CD4-positive, alpha-beta T cell treated with Interferon gamma for 1 hour (primary cell): ENCODE measurements around the gene ABLIM1.

Experiments used
- DNase-seq: peaks from one replicate; pipeline ENCODE4 v3.0.0-alpha.2; 2020

Gene ABLIM1

GRCh38 chr10:114645706-114646105 is 12.4 kb downstream of the ABLIM1 start:
- no peak for DNase-seq

DNA sequence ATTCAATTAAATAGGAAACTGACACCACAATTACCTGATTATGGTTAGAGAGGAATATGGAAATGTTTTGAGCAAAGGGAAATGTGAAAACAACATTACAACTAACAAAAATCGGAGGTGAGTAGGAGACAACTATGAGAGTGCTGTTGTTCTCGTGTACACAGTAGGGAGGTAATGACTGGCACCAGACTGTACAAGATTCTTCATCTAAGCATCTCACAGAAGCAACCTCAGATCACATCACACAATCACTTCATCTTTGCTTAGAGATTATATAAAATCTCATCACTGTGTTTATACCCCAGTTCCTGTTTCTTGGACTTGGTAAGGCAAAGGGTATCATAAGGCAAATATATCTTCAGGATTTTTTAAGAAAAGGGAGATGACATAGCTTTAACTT is 14.9 kb downstream of the ABLIM1 start:
- no peak for DNase-seq

DNA sequence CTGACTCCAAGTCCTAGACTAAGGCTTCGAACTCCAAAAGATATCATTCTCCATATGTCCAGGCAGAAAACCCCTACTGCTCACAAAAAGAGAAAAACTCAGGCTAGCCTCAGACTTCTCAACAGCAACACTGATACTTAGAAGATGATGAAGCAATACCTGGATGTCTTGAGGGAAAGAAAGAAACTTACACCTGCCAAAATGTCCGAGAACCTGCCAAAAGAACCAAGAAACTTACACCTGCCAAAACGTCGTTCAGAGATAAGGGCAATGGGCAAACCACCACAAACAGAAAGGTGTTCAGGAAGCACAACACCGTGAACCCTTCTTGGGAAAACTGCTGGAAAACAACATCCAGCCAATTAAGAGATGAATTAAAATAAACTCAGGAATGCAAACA is 15.3 kb downstream of the ABLIM1 start:
- DNase-seq = no peak

DNA sequence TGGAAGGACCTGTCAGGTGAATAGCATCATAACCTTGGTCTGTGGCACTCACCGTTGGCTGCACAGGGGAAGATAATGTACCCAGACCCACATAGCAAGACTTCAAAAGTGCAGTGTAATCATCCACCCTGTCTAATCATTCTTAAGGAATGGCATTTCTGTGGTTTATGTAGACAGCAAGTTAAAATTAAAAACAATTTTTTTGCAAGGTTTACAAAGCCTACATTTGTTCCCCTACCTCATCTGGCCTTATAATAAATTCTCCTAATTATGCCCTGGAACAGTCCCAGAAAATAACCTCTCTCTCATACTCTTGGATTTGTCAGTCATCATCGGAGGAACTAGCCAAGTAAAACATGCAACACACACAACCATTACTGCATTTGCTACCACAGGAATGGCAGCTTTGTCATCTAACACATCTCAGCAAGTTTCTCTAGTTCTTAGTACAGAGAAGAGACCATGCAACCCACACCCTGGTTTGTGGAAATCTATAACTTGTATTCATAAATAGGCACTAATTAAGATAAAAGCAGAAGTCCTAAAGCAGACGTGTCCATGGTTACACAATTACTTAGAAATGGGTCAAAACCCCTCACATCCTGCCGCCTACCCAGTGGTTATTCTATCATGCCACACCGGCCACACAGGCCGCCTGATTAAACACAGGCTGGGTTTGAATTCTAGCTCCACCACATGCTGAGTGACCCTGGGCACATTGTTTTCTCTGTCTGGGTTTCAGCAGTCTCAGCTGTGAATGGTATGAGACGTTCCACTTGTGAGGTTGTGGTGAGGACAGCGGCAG is 19.1 kb downstream of the ABLIM1 start:
- no peak for DNase-seq

DNA sequence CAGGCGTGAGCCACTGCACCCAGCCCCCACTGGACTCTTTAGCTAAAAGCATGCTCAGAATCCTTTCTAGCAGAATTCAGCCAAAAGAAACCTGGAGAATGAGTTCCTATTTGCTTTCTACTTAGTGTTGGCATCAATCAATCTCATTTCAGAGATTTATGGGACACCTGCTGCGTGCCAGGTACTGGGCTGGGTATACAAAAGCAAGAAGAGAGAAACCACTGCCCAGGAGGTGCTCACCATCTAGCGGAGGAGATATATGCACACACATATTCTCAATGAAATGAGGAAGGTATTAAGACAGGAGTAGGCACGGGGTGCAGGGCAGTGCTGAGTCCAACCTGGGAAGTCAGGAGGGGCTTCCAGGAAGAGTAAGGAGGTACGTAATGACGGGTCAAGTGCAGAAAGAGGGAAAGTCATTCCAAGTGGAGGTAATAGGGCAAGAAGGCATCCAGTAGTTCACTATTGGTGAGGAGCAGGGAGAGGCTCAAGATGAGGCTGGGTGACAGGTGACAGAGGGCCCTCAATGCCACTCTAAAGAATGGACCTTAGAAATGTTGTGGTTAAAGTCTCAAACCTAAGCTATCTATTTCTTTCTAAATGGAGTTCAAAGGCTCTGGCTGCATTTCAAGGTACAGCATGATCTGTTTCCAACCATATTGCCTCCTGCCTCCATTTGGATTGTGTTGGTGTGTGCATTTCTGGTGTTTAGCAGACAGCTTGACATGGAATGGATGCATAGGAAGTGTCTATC is 22.1 kb downstream of the ABLIM1 start:
- DNase-seq = no peak

DNA sequence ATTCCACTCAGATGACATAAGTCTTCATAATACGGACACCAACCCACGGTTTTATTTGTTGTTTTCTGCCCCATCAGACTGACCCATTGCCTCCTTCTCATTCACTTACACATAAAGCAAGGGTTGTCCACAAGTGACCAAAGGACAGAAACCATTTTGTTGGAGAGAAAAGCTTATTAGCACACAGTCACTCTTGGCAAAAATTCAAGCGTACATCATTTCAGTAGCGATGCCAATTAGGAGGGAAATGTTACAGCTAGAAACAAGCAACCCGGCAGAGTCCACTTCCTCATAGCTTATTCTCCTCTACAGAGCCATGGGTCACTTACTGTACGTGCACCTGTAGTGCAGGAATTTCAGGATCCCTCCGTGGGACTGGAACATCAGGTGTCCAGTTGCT is 23.0 kb downstream of the ABLIM1 start:
- DNase-seq = no peak

- no peak for DNase-seq
These were observed 23.5 kb downstream of the ABLIM1 start for GRCh38 chr10:114634609-114634979.

DNA sequence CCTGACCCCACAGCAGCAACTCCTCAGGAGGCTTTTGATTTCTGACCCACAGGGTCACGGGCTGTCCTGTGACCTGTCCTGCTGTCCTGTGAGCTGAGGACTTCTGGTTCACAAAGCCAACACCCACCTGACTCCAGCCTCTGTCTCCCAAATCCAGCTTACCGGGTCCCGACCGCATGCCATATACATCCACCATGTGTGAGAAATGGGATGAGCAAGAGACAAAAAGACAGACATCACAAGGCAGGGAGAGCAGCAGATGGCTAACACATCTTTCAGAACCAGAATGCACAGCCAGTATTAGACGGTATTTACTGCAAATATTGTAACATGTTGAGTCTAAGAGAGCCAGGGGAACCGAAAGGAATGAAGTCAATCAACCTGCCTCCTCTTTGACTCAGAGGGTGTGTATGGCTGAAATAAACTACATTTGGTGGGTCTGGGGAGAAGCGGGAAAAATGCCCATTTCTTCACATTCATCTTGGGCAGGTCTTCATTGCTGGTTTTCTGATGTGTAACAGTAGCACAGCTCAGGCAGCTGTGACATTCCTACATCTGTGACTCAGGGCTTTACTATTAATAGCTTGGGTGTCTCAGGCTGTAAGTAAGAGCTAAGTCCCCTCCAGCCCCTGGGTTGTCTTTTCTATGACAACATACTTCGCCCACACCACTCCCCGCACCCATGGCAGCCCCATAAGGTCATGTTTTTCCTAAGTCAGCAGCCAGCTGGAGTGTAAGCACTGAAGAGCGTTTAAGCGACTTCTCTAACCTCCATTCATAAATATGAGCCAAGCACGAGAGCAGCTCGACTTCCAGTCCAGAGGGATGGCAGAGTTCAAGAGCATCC is 25.0 kb downstream of the ABLIM1 start:
- DNase-seq = no peak

DNA sequence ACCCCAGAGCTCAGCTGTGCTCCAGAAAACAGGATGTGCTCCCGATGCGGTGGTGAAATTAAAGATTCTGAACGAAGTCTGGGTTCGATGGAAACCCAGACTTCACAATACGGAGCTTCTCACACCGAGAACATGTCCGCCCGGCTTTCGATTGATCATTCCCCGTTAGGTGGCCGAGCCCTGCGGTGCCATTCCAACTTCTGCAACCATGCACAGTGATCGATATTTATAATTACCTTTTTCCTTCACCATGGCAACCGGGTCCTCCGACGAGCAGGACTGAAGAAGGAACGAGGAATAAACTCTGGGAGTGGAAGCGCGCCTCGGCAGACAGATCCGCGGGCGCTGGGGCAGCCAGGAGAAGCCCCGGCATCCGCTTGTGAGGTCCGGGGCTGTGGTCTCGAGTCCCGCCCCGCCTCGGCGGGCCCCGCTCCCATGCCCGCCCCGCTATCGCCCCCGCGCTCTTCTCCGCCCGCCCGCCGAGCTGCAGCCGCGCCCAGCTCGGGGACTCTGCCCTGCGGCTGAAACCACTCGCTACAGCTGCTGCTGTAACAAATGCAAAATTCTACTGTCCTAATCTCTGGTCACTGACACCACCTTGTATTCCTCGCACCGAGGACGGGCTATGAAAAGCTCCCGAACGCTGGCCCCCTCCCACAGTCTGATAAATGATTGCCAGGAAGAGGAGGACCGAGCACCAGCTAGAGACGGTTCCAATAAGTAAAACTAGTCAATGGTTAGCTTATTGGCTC is 26.2 kb downstream of the ABLIM1 start:
- DNase-seq = no peak

DNA sequence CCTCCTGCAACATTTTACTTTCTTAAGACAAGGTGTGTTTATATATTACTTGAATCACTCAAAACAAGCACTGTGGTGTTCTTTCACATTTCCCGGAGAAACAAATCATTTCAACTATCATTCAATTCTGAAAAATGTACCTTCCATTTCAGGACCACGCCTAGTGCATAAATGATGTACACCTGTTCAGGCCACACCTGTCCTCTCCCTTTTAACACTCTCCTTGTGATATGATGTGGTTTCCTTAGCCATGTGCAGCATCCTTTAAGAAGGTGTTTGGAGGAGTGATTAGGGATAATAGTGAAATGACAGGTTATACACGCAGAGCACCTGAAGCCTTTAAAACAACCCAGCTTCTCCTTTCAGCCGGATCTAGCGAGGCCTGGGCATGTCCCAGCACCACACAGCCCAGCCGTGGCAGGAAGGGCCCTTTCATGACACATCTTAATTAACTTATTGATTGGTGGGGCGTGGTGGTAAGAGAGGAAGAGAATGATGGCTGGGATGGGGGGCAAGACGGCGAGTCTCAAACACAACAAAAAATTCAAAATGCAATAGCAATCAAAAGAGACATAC is 26.9 kb downstream of the ABLIM1 start:
- DNase-seq = no peak

- DNase-seq = no peak
These were observed 28.0 kb downstream of the ABLIM1 start for GRCh38 chr10:114629824-114630730.

DNA sequence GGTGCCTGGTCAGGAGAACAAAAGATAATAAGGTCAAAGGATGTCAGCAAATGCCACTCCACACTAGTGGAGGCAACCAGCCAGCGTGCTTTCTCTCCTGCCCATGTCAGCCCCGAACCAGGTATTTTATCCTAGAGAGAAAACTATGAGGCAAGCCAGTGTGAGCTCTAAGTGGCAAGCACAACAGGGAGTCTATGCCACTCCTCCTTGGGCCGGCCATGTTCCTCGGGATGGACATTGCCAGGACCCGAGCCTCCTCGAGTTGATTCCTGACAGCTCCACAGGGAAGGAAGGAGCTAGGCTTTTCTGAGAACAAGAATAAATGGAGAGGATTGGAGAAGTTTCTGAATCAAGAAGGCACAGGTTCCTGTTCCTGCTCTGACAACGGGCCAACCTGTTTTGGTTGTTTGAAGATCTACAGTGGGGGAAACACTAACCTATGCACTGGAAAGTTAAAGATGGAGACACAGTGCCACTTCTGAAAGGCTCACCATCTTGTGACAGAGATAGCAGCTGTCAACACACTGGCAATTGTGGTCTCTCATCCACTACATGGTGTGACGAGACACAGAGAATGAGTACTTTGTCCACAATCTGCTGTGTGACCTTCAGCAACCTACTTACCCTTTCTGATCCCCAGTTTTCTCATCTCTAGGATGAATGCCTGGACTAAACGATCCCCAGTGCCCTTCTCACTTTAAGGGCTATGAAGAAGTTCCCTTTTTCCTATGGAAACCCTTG is 28.8 kb downstream of the ABLIM1 start:
- no peak for DNase-seq

DNA sequence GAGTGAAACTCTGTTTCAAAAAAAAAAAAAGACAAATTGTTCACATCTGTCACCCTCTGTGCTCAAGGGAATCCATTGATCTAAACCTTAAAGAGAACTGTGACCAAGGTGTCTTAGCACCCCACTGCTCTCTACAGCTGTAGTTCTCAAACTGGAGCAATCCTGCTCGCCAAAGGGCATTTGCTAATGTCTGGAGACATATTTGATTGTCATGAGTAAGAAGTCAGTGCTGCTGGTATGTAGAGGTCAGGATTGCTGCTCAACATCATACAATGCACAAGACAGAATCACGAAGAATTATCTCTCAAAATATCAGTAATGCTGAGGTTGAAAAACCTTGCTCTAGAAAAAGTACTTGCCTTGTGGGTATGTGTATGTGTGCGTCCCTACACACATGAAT is 30.0 kb downstream of the ABLIM1 start:
- no peak for DNase-seq

- DNase-seq = no peak
These were observed 31.2 kb downstream of the ABLIM1 start for GRCh38 chr10:114626841-114627240.

GRCh38 chr10:114624951-114625780 is 32.9 kb downstream of the ABLIM1 start:
- no peak for DNase-seq

DNA sequence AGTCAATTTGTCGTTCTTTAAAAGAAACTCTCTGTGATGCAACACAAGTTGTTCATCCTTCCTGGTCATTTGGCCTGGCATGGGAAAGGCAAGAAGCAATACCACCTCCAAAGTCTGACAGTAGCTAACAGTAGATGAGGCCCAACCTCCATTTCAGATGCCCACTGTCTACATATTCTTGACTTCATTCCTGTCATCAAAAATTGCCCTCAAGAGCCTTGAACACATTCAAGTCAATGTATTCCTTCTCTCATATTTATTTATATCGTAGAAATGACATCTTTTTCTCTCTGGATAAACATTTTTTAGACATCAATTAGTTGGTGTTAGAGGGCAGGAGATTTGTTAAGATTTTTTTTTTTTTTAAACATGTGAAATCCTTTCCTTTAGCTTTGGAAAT is 33.7 kb downstream of the ABLIM1 start:
- DNase-seq = no peak

DNA sequence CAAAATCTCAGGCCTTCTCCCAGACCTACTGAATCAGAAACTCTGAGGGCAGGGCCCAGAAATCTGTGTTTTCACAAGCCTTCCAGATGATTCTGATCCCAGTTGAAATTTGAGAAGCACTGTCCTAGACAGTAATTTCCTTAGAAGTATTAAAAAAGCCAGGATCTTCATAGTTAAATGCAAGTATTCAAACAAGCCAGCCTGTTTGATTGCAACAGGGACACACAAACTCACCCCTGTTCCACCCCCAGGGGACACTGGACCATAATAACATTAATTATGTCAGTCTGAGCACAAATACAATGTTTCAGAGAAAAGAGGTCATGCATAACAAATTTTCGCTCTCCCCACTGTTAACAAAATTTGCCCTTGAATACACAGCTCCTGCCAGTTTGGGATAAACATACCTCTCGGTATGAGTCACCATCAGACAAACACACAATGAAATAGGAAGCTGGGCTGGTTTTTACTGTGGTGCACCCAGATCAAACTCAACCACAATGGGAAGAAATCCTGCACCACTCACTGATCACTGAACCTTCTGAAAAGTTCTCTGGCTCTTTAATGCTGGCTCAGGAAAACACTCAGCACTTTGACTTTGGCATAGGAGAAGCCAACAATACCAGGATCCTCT is 34.3 kb downstream of the ABLIM1 start:
- DNase-seq = no peak

DNA sequence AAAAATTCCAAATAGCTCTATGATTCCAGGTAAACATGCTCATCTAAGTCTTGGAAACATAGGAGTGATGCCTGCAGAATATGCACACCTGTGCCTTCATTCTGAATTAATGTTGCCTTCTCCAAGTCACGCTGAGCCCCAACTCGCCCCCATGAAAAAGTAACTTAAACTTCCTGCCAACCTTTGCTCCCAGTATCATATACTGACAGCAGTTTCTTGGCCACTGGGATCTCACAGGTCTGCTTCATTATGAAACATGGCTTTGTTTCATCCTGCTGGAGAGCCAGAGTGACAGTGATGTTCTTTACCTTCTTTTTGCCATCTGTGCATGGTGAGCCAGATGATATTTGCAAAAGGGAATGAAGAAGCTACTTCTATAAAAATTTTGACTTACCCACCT is 34.9 kb downstream of the ABLIM1 start:
- no peak for DNase-seq

DNA sequence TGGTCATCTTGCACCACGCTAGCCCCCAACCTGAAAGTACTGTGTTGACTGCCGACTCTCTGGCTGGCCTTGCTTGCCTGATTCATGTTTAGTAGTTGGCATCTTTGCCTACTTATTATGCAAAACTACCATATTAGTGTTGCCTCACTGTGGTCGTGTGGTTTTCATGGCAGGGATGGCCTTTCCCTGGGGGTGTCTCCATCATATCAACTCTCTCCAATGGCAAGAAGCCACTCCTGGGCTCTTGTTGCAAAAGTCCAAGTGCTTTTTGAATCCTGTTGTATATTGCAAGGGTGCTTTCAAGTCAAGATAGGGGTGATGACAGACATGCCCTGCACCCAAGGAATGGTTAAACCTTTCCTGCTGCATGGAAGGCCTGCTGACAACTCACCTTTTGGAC is 39.4 kb downstream of the ABLIM1 start:
- no peak for DNase-seq
